ENCODE results near the gene TNNI3K. TPM values are rescaled to one million over a fixed set of nuclear protein-coding genes. Genes with fewer than 3 reads are reported as not detected.
A peak's percentile ranks its signal among the peaks of the same experiment; 100 is the strongest.

TNNI3K gene
- total RNA-seq, 1 donor from 2014 or later: 89.7 TPM

DNA sequence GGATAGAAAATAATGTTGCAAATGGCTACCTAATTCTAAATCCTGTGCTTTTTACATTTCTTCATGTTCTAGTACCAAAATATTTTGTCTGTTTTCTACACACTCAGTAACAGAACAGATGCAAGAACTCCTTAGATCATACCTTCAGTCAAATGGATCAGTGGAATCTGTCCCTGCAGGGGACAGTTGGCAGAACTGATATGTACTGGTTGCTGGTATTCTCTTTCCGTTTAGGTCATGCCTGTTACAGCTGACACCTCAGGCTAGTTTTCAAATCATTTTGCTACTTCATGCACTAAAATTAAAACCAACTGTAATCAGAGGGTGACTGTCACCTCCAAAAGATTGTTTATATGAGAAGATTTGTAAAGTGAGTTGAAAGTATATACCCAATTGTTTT, 109.2 kb downstream of the TNNI3K start:
- intact Hi-C loops (cut with micrococcal nuclease): no loop called here
- Histone ChIP-seq H3K4me1 (peaks cover 56% of the 10 kb centered on the region), H3K27me3 (ENCODE audit: low read depth) (no peaks in the 10 kb centered on the region), H3K4me3 (no peak overlapping the region), H3K36me3 (peaks cover 19% of the 10 kb centered on the region), H3K9me3 (replicated peaks) (peaks cover 4% of the 10 kb centered on the region), H3K27ac (replicated peaks) (peak overlapping the region; percentile 70)
- no peak for DNase-seq
- TF ChIP-seq, protein P1, sequence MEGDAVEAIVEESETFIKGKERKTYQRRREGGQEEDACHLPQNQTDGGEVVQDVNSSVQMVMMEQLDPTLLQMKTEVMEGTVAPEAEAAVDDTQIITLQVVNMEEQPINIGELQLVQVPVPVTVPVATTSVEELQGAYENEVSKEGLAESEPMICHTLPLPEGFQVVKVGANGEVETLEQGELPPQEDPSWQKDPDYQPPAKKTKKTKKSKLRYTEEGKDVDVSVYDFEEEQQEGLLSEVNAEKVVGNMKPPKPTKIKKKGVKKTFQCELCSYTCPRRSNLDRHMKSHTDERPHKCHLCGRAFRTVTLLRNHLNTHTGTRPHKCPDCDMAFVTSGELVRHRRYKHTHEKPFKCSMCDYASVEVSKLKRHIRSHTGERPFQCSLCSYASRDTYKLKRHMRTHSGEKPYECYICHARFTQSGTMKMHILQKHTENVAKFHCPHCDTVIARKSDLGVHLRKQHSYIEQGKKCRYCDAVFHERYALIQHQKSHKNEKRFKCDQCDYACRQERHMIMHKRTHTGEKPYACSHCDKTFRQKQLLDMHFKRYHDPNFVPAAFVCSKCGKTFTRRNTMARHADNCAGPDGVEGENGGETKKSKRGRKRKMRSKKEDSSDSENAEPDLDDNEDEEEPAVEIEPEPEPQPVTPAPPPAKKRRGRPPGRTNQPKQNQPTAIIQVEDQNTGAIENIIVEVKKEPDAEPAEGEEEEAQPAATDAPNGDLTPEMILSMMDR (IDR thresholded peaks at IDR 0.05; ENCODE audit: borderline replicate concordance): no peak

DNA sequence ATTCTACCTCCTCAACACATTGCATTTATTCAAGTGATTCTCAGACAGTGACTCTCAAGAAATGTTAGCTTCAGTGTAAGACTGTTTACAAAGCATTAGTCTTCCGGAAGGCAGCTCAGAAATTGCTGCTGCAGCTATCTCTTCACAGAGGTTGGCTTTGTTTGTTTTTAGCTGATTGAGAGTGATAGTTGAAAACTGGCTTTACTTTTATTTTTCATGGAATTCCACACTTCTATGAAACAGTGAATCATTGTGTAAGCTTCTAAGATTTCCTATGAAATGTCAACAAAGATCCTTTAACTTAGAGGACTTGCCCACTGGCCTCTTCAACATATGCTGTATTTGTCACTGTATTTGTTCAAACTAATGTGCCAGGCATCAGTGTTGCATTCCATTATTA, 121.3 kb downstream of the TNNI3K start:
- Histone ChIP-seq H3K9me3 (replicated peaks) (no peaks in the 10 kb centered on the region), H3K36me3 (peaks cover 10% of the 10 kb centered on the region), H3K4me1 (peaks cover 17% of the 10 kb centered on the region), H3K27ac (replicated peaks) (peak overlapping the region; percentile 75), H3K27me3 (ENCODE audit: low read depth) (no peaks in the 10 kb centered on the region), H3K4me3 (no peak overlapping the region)
- intact Hi-C loops (cut with micrococcal nuclease): no loop called here
- TF ChIP-seq, protein P1 (IDR thresholded peaks at IDR 0.05; ENCODE audit: borderline replicate concordance): no peak
- DNase-seq: no peak

DNA sequence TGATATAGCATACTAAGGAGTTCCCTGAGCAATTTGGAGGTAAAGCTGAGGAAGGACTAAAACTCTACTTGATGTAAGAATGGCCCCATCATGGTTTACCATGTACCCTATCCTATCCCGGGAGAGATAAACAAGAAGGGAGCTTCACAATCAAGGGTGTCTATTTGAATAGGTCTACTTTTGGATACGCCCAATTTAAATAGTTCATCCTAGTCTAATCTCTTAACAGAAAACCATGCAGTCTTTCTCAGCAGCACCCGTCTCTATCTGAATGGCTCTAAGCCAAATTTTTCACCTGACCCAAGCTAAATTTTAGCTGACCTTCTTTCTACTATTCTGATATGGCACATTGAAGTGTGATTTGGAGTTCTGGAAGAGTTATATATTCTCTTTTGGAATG, 122.0 kb downstream of the TNNI3K start:
- DNase-seq: no peak
- peaks cover 18% of the 10 kb centered on the region for H3K4me1 ChIP-seq
- H3K9me3 ChIP-seq (replicated peaks): no peaks in the 10 kb centered on the region
- intact Hi-C loops (cut with micrococcal nuclease): no loop called here
- no peaks in the 10 kb centered on the region for H3K27me3 ChIP-seq (ENCODE audit: low read depth)
- peaks cover 10% of the 10 kb centered on the region for H3K36me3 ChIP-seq
- TF ChIP-seq, protein P1 (IDR thresholded peaks at IDR 0.05; ENCODE audit: borderline replicate concordance): no peak
- no peak overlapping the region for H3K4me3 ChIP-seq
- H3K27ac ChIP-seq (replicated peaks): peak overlapping the region; percentile 75

DNA sequence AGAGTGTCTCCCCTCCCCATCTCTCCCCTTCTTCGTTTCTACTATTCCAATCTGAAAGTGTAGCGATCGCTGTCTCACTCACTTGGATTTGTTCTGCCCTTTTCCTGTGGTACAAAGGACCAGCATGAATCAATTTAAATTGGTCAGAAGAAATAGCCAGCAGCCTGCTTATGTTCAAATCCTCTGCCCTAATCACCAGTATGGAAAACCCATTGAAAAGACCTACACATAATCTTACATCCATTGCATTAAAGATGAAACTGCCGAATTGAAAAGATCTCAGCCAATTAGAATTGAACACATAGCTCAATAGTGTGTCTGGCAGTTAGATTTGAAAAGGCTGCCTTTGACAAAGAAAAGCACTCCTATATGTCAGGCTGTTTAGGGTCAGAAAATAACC, 122.6 kb downstream of the TNNI3K start:
- H3K4me3 ChIP-seq: no peak overlapping the region
- no peaks in the 10 kb centered on the region for H3K9me3 ChIP-seq (replicated peaks)
- no peak for DNase-seq
- H3K27me3 ChIP-seq (ENCODE audit: low read depth): no peaks in the 10 kb centered on the region
- intact Hi-C loops (cut with micrococcal nuclease): no loop called here
- peaks cover 24% of the 10 kb centered on the region for H3K4me1 ChIP-seq
- TF ChIP-seq, protein P1 (IDR thresholded peaks at IDR 0.05; ENCODE audit: borderline replicate concordance): no peak
- H3K27ac ChIP-seq (replicated peaks): peak overlapping the region; percentile 75
- H3K36me3 ChIP-seq: peaks cover 9% of the 10 kb centered on the region

DNA sequence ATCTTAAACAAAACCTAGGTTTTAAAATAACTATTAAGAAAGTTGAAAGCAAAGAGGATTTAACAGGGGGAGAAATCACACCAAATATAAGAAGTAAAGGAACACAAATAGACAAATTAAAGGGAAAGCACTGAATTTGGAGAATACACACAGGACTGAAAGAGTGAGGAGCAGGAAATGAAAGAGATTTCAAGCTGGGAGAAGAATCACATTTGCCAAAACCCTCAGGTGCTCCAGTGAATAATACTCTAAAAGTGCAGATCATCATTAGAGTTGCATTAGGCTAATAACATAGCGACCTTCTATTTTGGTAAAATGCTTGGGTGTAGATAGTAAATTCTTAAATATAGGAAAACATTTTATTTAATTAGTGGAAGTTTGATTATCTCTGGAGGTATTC, 127.5 kb downstream of the TNNI3K start:
- peaks cover 8% of the 10 kb centered on the region for H3K9me3 ChIP-seq (replicated peaks)
- H3K27me3 ChIP-seq (ENCODE audit: low read depth): no peaks in the 10 kb centered on the region
- peaks cover 9% of the 10 kb centered on the region for H3K36me3 ChIP-seq
- TF ChIP-seq, protein P1 (IDR thresholded peaks at IDR 0.05; ENCODE audit: borderline replicate concordance): no peak
- no peak for DNase-seq
- no peak overlapping the region for H3K4me3 ChIP-seq
- H3K4me1 ChIP-seq: peaks cover 33% of the 10 kb centered on the region
- intact Hi-C loops (cut with micrococcal nuclease): no loop called here
- H3K27ac ChIP-seq (replicated peaks): peak overlapping the region; percentile 86

DNA sequence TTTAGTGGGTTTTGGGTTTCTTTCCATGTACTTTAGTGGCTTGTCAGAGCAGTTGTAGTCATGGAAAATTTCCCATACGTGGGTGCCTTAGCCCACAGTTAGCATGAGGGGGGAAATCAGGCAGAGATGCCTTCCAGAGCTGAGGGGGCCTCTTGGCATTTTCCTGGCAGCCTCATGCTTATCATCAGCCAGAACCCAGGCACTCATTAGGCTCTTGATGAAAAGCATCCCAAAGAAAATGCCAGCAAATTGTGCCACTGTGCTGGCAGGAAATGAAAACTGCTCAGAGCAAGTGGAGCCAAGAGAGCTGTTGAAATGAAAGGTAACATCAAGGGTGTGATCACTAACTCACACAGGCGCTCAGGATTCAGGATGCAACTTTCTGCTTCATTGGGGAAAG, 128.0 kb downstream of the TNNI3K start:
- Histone ChIP-seq H3K27me3 (ENCODE audit: low read depth) (no peaks in the 10 kb centered on the region), H3K9me3 (replicated peaks) (peaks cover 8% of the 10 kb centered on the region), H3K4me1 (peaks cover 33% of the 10 kb centered on the region), H3K36me3 (peaks cover 9% of the 10 kb centered on the region), H3K27ac (replicated peaks) (peak overlapping the region; percentile 86), H3K4me3 (no peak overlapping the region)
- DNase-seq: peak; percentile 59
- intact Hi-C loops (cut with micrococcal nuclease): no loop called here
- TF ChIP-seq, protein P1 (IDR thresholded peaks at IDR 0.05; ENCODE audit: borderline replicate concordance): no peak

Measured in left ventricle myocardium inferior (tissue), 1 donor.